HepG2 (cell line): ENCODE measurements around the gene DIPK1B. TPM values are rescaled to one million over a fixed set of nuclear protein-coding genes. Genes with fewer than 3 reads are reported as not detected.

Experiments
- ARHGAP35 ChIP-seq: sonication (generic); formaldehyde crosslinking; IDR thresholded peaks from 2 replicates; pipeline ENCODE4 v1.9.0; 2022; ENCODE audit warnings: mild to moderate bottlenecking, inconsistent platforms, moderate library complexity, missing genetic modification reagents, borderline replicate concordance
- CHD2 ChIP-seq: IDR thresholded peaks from 2 replicates; pipeline ENCODE4 v1.6.1; 2011; ENCODE audit warnings: low read depth, low read length, improper control_type of control experiment
- HOXD1 ChIP-seq: sonication (generic); formaldehyde crosslinking; IDR thresholded peaks from 2 replicates; pipeline ENCODE4 v1.5.0; 2020; ENCODE audit warnings: missing genetic modification reagents
- MTA3 ChIP-seq: sonication (generic); formaldehyde crosslinking; IDR thresholded peaks from 2 replicates; pipeline ENCODE4 v1.4.0; 2020; ENCODE audit warnings: missing genetic modification reagents
- SIX1 ChIP-seq: sonication (generic); formaldehyde crosslinking; IDR thresholded peaks from 2 replicates; pipeline ENCODE4 v1.4.0; 2020; ENCODE audit warnings: missing genetic modification reagents, borderline replicate concordance
- ZNF224 ChIP-seq: sonication (generic); formaldehyde crosslinking; IDR thresholded peaks from 2 replicates; pipeline ENCODE4 v1.5.0; 2020; ENCODE audit warnings: mild to moderate bottlenecking, missing genetic modification reagents
- ZNF235 ChIP-seq: sonication (generic); formaldehyde crosslinking; IDR thresholded peaks from 2 replicates; pipeline ENCODE4 v1.8.1; 2023; ENCODE audit warnings: mild to moderate bottlenecking, missing genetic modification reagents, borderline replicate concordance
- ZNF556 ChIP-seq: sonication (generic); formaldehyde crosslinking; IDR thresholded peaks from 2 replicates; pipeline ENCODE4 v1.4.0; 2020; ENCODE audit warnings: mild to moderate bottlenecking, missing genetic modification reagents, borderline replicate concordance
- ZNF616 ChIP-seq: sonication (generic); formaldehyde crosslinking; IDR thresholded peaks from 2 replicates; pipeline ENCODE4 v1.5.0; 2020; ENCODE audit warnings: low read depth, mild to moderate bottlenecking, missing genetic modification reagents
- polyA plus RNA-seq, 8 experiments: library from polyadenylated mRNA; depleted of rRNA in 3 of 8; stranded (reverse) in 7 of 8; unstranded in 1 of 8; fragments of >200 nt; fragmentation: Illumina TruSeq in 4 of 8; extraction: Trizol in 4 of 8; gene quantifications; 2 replicates each; pipeline versions ENCODE4 v1.2.1 to v1.2.3, GENCODE V29; 2011 to 2016; ENCODE audit warnings: low read depth in 4 of 8, missing spikeins in 1 of 8, mixed read lengths in 1 of 8; ENCODE audit not compliant: insufficient read depth in 1 of 8
- total RNA-seq, 5 experiments: library from RNA; depleted of rRNA; stranded (reverse); fragments of >200 nt; fragmentation: Illumina TruSeq; extraction: Trizol; gene quantifications; 2 replicates each; pipeline ENCODE4 v1.2.3, GENCODE V29; 2016; ENCODE audit warnings: low read depth in 1 of 5
- TF ChIP-seq, protein P1 (sequence below): fragments of 450-650 bp; IDR thresholded peaks from 2 replicates; pipeline ENCODE4 v1.6.1; 2017; ENCODE audit warnings: mild to moderate bottlenecking
- TF ChIP-seq, protein P2 (sequence below): sonication (generic); formaldehyde crosslinking; IDR thresholded peaks from 2 replicates; pipeline ENCODE4 v1.8.0; 2022; ENCODE audit warnings: missing genetic modification reagents, mild to moderate bottlenecking, moderate library complexity, borderline replicate concordance
- TF ChIP-seq, protein P3 (sequence below): sonication (generic); formaldehyde crosslinking; IDR thresholded peaks from 2 replicates; pipeline ENCODE4 v1.4.0; 2020; ENCODE audit warnings: missing genetic modification reagents
- TF ChIP-seq, protein P4 (sequence below): IDR thresholded peaks from 2 replicates; pipeline ENCODE4 v1.6.1; 2016; ENCODE audit warnings: missing compliant biosample characterization, missing genetic modification reagents, borderline replicate concordance
- TF ChIP-seq, protein P5 (sequence below): sonication (generic); formaldehyde crosslinking; IDR thresholded peaks from 2 replicates; pipeline ENCODE4 v1.5.0; 2020; ENCODE audit warnings: mild to moderate bottlenecking, low read depth, missing genetic modification reagents, borderline replicate concordance
- TF ChIP-seq, protein P6 (sequence below): IDR thresholded peaks from 2 replicates; pipeline ENCODE4 v1.6.1; 2016; ENCODE audit warnings: mild to moderate bottlenecking
- TF ChIP-seq, protein P7 (sequence below): sonication (generic); formaldehyde crosslinking; IDR thresholded peaks from 2 replicates; pipeline ENCODE4 v1.5.1; 2020; ENCODE audit warnings: mild to moderate bottlenecking, missing genetic modification reagents

DIPK1B gene
- total and polyA plus RNA-seq, 2 of the 13 experiments (the other 11 are each of a cell fraction or from before 2014, with no cell fraction given) = 0.18 to 3.9 TPM

DNA sequence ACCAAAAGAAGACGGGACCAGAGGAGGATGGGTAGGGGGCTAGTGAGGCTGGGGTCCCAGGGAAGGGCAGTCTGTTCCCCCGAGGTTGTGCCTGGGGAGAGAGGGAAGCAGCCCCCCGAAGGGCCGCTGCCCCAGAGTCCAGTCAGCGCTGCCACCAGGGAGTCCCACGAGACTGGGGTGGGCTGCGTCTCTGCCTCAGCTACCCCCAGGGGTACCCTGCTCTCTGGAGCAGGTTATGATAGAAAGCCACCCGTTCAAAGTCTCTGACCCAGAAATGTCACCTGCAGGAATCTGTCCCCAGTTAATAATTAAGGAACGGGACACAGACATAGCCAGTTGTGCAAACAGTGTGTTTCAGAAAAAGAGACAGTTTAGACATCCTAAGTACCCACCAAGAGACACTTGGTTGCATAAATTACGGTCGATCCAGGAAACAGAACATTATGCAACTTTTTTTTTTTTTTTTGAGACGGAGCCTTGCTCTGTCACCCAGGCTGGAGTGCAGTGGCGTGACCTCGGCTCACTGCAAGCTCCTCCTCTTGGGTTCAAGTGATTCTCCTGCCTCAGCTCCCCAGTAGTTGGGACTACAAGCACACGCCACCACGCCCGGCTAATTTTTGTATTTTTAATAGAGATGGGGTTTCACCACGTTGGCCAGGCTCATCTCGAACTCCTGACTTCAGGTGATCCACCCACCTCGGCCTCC lies 14.4 kb upstream of the DIPK1B start (continued):
- TF ChIP-seq, protein P1, sequence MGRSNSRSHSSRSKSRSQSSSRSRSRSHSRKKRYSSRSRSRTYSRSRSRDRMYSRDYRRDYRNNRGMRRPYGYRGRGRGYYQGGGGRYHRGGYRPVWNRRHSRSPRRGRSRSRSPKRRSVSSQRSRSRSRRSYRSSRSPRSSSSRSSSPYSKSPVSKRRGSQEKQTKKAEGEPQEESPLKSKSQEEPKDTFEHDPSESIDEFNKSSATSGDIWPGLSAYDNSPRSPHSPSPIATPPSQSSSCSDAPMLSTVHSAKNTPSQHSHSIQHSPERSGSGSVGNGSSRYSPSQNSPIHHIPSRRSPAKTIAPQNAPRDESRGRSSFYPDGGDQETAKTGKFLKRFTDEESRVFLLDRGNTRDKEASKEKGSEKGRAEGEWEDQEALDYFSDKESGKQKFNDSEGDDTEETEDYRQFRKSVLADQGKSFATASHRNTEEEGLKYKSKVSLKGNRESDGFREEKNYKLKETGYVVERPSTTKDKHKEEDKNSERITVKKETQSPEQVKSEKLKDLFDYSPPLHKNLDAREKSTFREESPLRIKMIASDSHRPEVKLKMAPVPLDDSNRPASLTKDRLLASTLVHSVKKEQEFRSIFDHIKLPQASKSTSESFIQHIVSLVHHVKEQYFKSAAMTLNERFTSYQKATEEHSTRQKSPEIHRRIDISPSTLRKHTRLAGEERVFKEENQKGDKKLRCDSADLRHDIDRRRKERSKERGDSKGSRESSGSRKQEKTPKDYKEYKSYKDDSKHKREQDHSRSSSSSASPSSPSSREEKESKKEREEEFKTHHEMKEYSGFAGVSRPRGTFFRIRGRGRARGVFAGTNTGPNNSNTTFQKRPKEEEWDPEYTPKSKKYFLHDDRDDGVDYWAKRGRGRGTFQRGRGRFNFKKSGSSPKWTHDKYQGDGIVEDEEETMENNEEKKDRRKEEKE = no peak
- TF ChIP-seq ZNF556 (CRISPR knock-in tag) (0 out of 2 replicates have a peak, but pooled peaks have one; percentile 41), MTA3 (CRISPR knock-in tag) (no peak), SIX1 (CRISPR knock-in tag) (no peak), HOXD1 (CRISPR knock-in tag) (no peak), CHD2 (no peak), ZNF235 (CRISPR knock-in tag) (no peak), ARHGAP35 (CRISPR knock-in tag) (no peak), ZNF616 (CRISPR knock-in tag) (no peak), ZNF224 (0 out of 2 replicates have a peak, but pooled peaks have one; percentile 68)
- TF ChIP-seq, protein P2, sequence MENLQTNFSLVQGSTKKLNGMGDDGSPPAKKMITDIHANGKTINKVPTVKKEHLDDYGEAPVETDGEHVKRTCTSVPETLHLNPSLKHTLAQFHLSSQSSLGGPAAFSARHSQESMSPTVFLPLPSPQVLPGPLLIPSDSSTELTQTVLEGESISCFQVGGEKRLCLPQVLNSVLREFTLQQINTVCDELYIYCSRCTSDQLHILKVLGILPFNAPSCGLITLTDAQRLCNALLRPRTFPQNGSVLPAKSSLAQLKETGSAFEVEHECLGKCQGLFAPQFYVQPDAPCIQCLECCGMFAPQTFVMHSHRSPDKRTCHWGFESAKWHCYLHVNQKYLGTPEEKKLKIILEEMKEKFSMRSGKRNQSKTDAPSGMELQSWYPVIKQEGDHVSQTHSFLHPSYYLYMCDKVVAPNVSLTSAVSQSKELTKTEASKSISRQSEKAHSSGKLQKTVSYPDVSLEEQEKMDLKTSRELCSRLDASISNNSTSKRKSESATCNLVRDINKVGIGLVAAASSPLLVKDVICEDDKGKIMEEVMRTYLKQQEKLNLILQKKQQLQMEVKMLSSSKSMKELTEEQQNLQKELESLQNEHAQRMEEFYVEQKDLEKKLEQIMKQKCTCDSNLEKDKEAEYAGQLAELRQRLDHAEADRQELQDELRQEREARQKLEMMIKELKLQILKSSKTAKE (CRISPR knock-in tag) = peak; percentile 94
- TF ChIP-seq, protein P3, sequence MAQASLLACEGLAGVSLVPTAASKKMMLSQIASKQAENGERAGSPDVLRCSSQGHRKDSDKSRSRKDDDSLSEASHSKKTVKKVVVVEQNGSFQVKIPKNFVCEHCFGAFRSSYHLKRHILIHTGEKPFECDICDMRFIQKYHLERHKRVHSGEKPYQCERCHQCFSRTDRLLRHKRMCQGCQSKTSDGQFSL = no peak
- TF ChIP-seq, protein P4, sequence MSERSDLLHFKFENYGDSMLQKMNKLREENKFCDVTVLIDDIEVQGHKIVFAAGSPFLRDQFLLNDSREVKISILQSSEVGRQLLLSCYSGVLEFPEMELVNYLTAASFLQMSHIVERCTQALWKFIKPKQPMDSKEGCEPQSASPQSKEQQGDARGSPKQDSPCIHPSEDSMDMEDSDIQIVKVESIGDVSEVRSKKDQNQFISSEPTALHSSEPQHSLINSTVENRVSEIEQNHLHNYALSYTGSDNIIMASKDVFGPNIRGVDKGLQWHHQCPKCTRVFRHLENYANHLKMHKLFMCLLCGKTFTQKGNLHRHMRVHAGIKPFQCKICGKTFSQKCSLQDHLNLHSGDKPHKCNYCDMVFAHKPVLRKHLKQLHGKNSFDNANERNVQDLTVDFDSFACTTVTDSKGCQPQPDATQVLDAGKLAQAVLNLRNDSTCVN (CRISPR knock-in tag) = no peak
- TF ChIP-seq, protein P5, sequence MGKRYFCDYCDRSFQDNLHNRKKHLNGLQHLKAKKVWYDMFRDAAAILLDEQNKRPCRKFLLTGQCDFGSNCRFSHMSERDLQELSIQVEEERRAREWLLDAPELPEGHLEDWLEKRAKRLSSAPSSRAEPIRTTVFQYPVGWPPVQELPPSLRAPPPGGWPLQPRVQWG (CRISPR knock-in tag) = no peak
- TF ChIP-seq, protein P6, sequence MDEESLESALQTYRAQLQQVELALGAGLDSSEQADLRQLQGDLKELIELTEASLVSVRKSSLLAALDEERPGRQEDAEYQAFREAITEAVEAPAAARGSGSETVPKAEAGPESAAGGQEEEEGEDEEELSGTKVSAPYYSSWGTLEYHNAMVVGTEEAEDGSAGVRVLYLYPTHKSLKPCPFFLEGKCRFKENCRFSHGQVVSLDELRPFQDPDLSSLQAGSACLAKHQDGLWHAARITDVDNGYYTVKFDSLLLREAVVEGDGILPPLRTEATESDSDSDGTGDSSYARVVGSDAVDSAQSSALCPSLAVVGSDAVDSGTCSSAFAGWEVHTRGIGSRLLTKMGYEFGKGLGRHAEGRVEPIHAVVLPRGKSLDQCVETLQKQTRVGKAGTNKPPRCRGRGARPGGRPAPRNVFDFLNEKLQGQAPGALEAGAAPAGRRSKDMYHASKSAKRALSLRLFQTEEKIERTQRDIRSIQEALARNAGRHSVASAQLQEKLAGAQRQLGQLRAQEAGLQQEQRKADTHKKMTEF (CRISPR knock-in tag) = peak; percentile 62
- TF ChIP-seq, protein P7, sequence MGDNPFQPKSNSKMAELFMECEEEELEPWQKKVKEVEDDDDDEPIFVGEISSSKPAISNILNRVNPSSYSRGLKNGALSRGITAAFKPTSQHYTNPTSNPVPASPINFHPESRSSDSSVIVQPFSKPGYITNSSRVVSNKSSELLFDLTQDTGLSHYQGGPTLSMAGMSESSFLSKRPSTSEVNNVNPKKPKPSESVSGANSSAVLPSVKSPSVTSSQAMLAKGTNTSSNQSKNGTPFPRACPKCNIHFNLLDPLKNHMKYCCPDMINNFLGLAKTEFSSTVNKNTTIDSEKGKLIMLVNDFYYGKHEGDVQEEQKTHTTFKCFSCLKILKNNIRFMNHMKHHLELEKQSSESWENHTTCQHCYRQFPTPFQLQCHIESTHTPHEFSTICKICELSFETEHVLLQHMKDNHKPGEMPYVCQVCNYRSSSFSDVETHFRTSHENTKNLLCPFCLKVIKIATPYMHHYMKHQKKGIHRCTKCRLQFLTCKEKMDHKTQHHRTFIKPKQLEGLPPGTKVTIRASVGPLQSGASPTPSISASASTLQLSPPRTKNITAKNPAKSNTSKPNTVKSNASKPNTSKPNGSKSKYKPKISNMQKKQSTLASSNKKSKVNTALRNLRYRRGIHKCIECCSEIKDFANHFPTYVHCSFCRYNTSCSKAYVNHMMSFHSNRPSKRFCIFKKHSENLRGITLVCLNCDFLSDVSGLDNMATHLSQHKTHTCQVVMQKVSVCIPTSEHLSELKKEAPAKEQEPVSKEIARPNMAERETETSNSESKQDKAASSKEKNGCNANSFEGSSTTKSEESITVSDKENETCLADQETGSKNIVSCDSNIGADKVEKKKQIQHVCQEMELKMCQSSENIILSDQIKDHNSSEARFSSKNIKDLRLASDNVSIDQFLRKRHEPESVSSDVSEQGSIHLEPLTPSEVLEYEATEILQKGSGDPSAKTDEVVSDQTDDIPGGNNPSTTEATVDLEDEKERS (CRISPR knock-in tag) = no peak
